OCI-LY3 (cell line): Measurements from ENCODE around the gene SLC2A13.

Source experiments
- CTCF ChIP-seq: fragments of 200-600, 300-600 bp; sonication (generic); IDR thresholded peaks from 2 replicates; pipeline ENCODE4 v1.5.1; 2014; ENCODE audit warnings: antibody characterized with exemption, low read length, low read depth
- EZH2phosphoT487 ChIP-seq: fragments of 200-600 bp; shearing (Covaris generic); IDR thresholded peaks from 2 replicates; pipeline ENCODE4 v1.6.1; 2018; ENCODE audit warnings: antibody characterized with exemption, mixed run types, low read depth

GRCh38 chr12:39931231-39931630 is 174.7 kb downstream of the SLC2A13 start:
- TF ChIP-seq CTCF (no peak), EZH2phosphoT487 (no peak)
